ENCODE measurements around the gene PFKM.

GRCh38 chr12:48157889-48158370 is 38.8 kb downstream of the PFKM start:
- TF ChIP-seq CTCF (IDR thresholded peaks at IDR 0.05; ENCODE audit: borderline replicate concordance, extremely low read depth, low read length, poor library complexity, severe bottlenecking) (no peak), EZH2 (IDR thresholded peaks at IDR 0.05; ENCODE audit: borderline replicate concordance, low read depth, low read length, severe bottlenecking) (no peak)
